Skeletal muscle tissue (tissue), 4 donors: Measurements from ENCODE around the gene PSMD1. TPM values are rescaled to one million over a fixed set of nuclear protein-coding genes. Genes with fewer than 3 reads are reported as not detected.
"Not testable (repeated sequence)": the region's sequence is repeated elsewhere in the genome, so short reads cannot be mapped to it uniquely, and the experiment has no call there.

Experiments
- H3K27ac ChIP-seq: one replicate; pipeline ENCODE4 v1.7.0; 2013; ENCODE audit warnings: mild to moderate bottlenecking, low read depth, low read length, inconsistent platforms
- H3K27me3 ChIP-seq, 3 donors: one replicate each; pipeline ENCODE4 v1.7.0; 2013; ENCODE audit warnings: low read length in 3 of 3; ENCODE audit not compliant: control insufficient read depth in 3 of 3, insufficient read depth in 3 of 3
- H3K36me3 ChIP-seq, 3 donors: one replicate each; pipeline ENCODE4 v1.7.0; 2013; ENCODE audit warnings: low read length in 3 of 3; ENCODE audit not compliant: control insufficient read depth in 3 of 3, insufficient read depth in 3 of 3
- H3K4me1 ChIP-seq, 3 donors: one replicate each; pipeline ENCODE4 v1.7.0; 2013; ENCODE audit warnings: low read length in 3 of 3, mild to moderate bottlenecking in 3 of 3; ENCODE audit not compliant: control insufficient read depth in 3 of 3, insufficient read depth in 3 of 3
- H3K4me3 ChIP-seq, 3 donors: one replicate each; pipeline ENCODE4 v1.7.0; 2013; ENCODE audit warnings: low read length in 3 of 3
- H3K9ac ChIP-seq, 3 donors: one replicate each; pipeline ENCODE4 v1.7.0; 2013; ENCODE audit warnings: low read length in 3 of 3, mild to moderate bottlenecking in 3 of 3, moderate library complexity in 2 of 3, low read depth in 1 of 3
- H3K9me3 ChIP-seq, 3 donors: one replicate each; pipeline ENCODE4 v1.7.0; 2013; ENCODE audit warnings: low read length in 3 of 3; ENCODE audit not compliant: control insufficient read depth in 3 of 3
- total RNA-seq: library from RNA; depleted of rRNA; stranded (reverse); fragments of >200 nt; gene quantifications from one replicate; pipeline ENCODE4 v1.2.3, GENCODE V29; 2014
- donor health status: Osteomylitis.

PSMD1 gene
- total RNA-seq, 1 donor from 2014 or later = 85.1 TPM

DNA sequence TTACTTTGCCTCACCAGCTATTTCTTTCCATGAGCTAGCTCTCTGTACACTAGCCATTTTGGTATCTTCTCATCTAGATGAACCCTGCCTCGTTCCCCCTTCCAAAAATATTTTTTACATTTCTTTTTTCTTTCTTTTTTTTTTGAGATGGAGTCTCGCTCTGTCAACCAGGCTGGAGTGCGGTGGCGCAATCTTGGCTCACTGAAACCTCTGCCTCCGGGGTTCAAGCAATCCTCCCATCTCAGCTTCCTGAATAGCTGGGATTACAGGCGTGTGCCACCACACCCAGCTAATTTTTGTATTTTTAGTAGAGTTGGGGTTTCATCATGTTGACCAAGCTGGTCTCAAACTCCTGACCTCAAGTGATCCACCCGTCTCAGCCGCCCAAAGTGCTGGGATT is 10.9 kb downstream of the PSMD1 start:
- not testable (repeated sequence) for H3K27ac ChIP-seq, H3K27me3 ChIP-seq, H3K4me1 ChIP-seq, H3K9me3 ChIP-seq, H3K9ac ChIP-seq, H3K4me3 ChIP-seq
- peaks cover 13 to 74% (median 66%) of the 10 kb centered on the region in 3 donors for H3K36me3 ChIP-seq

DNA sequence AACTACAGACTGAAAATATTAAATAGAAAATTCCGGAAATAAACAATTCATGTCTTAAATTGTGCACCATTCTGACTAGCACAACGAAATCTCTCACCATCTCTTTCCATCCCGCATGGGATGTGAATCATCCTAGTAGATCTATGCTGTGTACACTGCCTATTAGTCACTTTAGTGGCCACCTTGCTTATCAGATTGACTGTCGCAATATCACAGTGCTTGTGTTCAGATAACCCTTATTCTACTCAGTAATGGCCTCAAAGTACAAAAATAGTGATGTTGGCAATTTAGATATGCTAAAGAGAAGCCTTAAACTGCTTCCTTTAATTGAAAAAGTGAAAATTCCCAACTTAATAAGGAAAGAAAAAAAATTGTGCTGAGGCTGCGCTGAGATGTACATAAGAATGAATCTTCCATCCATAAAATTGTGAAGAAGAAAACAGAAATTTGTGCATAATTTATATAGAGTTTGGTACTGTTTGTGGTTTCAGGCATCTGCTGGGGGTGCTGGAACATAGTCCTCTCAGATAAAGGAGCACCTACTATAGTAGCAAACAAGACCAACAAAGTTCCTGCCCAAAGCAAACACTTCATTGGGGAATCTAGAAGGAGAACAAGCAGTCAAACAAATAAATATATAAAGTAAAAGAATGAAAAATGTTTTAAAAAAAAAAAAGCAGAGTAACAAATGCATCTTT is 12.0 kb downstream of the PSMD1 start:
- H3K9me3 ChIP-seq = no peaks in the 10 kb centered on the region
- no peak overlapping the region for H3K9ac ChIP-seq
- peaks cover 13 to 71% (median 63%) of the 10 kb centered on the region in 3 donors for H3K36me3 ChIP-seq

DNA sequence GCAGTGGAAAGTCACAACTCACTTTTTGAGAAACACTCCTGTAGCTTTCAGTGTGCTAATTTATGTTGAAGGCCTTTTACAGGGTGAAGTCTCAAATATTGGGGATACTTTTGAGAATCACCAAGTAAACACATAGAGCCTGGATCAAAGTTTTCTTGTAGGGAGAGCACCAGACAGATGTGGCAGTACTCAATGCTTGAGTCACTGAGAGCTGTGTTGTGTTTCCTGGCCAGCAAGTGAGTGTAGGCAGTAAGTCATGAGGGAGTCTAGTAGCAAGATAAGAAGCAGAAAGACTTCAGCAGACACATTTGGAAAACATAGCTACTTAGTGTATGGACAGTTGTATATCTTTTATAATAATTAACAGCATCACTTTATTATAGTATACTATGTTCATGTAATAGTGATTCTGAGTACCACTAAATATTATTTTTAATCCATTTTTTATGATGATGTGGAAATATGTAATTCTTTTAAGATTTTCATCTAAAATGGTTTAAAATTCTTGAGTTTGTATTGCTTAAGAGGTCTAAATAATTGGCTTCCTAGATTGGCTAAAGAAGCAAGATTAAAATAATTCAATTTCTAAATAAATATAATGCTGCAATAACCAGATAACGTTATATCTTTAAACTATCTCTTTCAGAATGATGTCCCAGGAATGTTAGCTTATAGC is 12.8 kb downstream of the PSMD1 start:
- H3K9me3 ChIP-seq = no peaks in the 10 kb centered on the region
- no peaks in the 10 kb centered on the region for H3K4me1 ChIP-seq
- H3K27ac ChIP-seq = no peak overlapping the region
- no peak overlapping the region for H3K4me3 ChIP-seq
- peaks cover 13 to 69% (median 55%) of the 10 kb centered on the region in 3 donors for H3K36me3 ChIP-seq
- no peak overlapping the region for H3K9ac ChIP-seq
- no peaks in the 10 kb centered on the region for H3K27me3 ChIP-seq

More for the DNA sequence above, 12.0 kb downstream of the PSMD1 start:
- Histone ChIP-seq H3K4me3 (no peak overlapping the region), H3K27ac (no peak overlapping the region), H3K27me3 (no peaks in the 10 kb centered on the region), H3K4me1 (no peaks in the 10 kb centered on the region)

DNA sequence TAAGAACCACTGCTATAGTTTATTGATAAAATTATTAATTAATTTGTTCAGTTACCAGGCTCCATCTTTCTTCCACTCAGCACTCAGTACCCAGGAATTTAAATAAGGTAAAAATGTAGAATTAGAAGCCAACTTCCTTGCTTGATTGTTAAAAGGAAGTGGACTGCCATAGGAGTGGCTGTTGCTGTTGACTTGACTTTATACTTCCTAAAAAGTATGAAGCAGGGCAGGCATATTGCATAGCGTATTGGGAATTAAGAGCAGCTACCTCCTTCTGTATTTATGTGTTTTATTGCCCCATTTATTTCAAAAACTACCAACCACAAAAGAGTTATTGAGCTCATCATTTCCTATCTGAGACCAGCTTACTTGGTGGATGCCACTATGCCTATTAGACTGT is 27.9 kb downstream of the PSMD1 start:
- H3K27me3 ChIP-seq = no peaks in the 10 kb centered on the region
- no peak overlapping the region for H3K27ac ChIP-seq
- H3K9me3 ChIP-seq = no peaks in the 10 kb centered on the region
- H3K9ac ChIP-seq = no peak overlapping the region
- H3K4me3 ChIP-seq = no peak overlapping the region
- no peaks in the 10 kb centered on the region for H3K4me1 ChIP-seq
- peaks cover 50 to 88% (median 80%) of the 10 kb centered on the region in 3 donors for H3K36me3 ChIP-seq

DNA sequence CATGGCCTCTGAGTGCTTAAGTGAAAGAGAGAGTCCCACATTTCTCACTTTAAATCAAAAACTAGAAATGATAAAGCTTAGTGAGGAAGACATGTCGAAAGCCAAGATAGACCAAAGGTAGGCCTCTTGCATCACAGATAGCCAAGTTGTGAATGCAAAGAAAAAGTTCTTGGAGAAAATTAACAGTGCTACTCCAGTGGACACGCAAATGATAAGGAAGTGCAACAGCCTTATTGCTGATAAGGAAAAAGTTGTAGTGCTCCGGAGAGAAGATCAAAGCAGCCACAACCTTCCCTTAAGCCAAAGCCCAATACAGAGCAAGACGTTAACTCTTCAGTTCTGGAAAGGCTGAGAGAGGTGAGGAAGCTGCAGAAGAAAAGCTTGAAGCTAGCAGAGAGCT is 32.1 kb downstream of the PSMD1 start:
- Histone ChIP-seq H3K36me3 (peaks cover 33 to 58% (median 53%) of the 10 kb centered on the region in 3 donors), H3K9me3 (no peaks in the 10 kb centered on the region), H3K9ac (no peak overlapping the region), H3K4me1 (no peaks in the 10 kb centered on the region), H3K27me3 (no peaks in the 10 kb centered on the region), H3K27ac (no peak overlapping the region), H3K4me3 (no peak overlapping the region)

DNA sequence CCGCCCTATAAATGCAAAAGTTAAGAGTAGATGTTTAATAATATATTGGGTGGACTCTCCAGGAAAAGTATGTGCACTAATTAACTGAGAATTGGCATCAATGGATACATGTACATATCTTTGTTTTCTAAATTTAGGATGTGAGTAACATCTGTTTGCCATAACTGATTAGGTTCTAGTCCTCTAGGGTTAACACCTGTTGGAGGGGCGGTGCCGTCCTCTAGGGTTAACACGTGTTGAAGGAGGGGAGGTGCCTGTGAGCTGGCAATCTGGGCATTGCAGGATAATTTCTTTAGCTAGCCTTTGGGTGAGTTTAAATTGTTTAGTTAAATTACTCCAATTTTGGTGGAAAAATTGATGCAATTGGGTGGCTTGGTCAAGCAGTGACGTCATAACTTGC is 37.3 kb downstream of the PSMD1 start:
- Histone ChIP-seq H3K27ac (no peak overlapping the region), H3K27me3 (no peaks in the 10 kb centered on the region), H3K9me3 (no peaks in the 10 kb centered on the region), H3K4me3 (no peak overlapping the region), H3K9ac (no peak overlapping the region), H3K36me3 (peaks cover 6 to 19% (median 13%) of the 10 kb centered on the region in 3 donors), H3K4me1 (no peaks in the 10 kb centered on the region)

DNA sequence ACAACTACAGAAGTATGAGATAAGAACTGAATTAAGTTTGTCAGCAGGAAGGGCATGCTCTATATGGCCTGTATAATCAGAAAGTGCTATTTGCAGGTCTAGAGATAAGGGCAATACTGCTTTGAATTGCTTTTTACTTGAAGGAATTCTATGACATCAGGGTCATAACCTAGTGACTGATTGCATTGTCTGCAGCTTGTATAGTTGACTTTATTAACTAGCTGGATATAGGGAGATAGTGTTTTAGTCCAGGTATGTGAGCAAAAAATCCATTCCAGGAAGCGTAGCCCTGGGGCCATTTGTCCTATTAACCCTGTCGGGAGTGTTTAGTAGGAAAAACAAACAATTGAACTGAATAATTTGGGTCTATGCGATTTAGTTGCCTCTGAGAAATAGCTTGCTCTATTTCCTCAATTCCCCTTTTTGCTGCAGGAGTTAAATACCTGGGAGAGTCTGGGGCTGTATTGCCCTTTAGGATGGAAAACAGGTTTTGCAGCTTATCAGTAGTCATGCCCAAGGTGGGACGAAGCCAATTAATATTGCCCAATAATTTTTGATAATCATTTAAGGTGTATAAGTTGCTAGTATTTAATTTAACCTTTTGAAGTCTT is 38.2 kb downstream of the PSMD1 start:
- no peaks in the 10 kb centered on the region for H3K27me3 ChIP-seq
- H3K4me3 ChIP-seq = no peak overlapping the region
- no peak overlapping the region for H3K27ac ChIP-seq
- H3K36me3 ChIP-seq = peaks cover 6 to 17% (median 10%) of the 10 kb centered on the region in 3 donors
- H3K9me3 ChIP-seq = peaks cover 0 to 5% (median 0%) of the 10 kb centered on the region in 3 donors
- H3K9ac ChIP-seq = no peak overlapping the region
- H3K4me1 ChIP-seq = no peaks in the 10 kb centered on the region

DNA sequence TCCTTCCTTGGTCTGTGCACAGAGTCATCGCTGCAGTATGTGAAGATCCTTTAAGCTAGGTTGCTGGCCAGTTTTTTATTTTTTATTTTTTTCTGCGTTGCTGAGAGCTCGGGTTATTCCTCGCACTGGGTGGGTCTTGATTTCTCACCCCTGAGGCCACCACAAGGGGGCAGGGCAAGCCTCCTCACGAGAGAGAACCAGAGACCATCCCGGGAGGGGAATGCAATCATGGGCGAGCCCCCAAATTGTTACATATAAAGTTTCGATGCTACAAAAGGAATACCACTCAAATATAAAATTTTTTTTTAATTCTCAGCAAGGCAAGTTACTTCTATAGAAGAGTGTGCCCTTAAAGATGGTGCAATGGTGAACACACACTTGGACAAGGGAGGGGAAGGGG is 43.3 kb downstream of the PSMD1 start:
- Histone ChIP-seq H3K9me3 (peaks cover 0 to 5% (median 0%) of the 10 kb centered on the region in 3 donors), H3K27me3 (no peaks in the 10 kb centered on the region), H3K4me3 (no peak overlapping the region), H3K4me1 (no peaks in the 10 kb centered on the region), H3K9ac (no peak overlapping the region), H3K27ac (no peak overlapping the region), H3K36me3 (peaks cover 4 to 16% (median 7%) of the 10 kb centered on the region in 3 donors)

DNA sequence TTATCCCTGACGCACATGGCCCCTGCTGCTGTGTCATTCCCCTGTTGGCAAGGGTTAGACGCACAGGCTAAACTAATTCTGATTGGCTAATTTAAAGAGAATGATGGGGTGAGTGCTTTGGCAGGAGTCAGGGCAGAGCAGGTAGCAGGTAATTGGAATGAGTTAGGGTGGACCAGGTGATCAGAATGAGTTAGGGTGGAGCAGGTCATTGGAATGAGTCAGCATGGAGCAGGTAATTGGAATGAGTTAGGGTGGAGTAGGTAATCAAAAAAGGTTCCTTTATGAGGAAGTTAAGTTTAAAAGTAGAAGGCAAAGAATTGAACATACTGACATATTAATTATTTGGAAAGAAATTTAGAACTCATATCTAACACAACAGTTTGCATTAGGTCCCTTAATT is 43.7 kb downstream of the PSMD1 start:
- H3K4me1 ChIP-seq, H3K9ac ChIP-seq, H3K9me3 ChIP-seq, H3K4me3 ChIP-seq, H3K27ac ChIP-seq, H3K27me3 ChIP-seq: not testable (repeated sequence)
- H3K36me3 ChIP-seq = peaks cover 4 to 15% (median 7%) of the 10 kb centered on the region in 3 donors

DNA sequence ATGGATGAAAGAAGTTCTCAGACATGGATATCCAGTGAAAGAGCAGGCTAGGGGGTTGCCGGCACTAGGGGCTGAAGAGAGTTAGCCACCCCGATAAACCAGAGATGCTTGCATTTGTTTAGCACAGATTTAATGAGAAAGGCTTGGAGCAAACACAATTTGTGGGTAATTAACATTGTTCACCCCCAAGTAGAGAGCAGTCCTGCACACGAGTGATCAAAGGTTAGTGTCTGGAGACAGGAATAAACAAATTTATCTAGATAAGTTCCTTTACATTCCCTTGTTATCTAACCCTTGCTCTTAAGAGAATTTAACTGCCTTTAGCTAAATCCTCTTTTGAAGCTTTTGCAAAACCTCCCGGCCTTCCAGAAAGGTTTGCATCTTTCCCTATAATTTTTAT is 44.3 kb downstream of the PSMD1 start:
- no peaks in the 10 kb centered on the region for H3K4me1 ChIP-seq
- no peak overlapping the region for H3K9ac ChIP-seq
- H3K27me3 ChIP-seq = no peaks in the 10 kb centered on the region
- peaks cover 0 to 5% (median 0%) of the 10 kb centered on the region in 3 donors for H3K9me3 ChIP-seq
- no peak overlapping the region for H3K4me3 ChIP-seq
- H3K27ac ChIP-seq = no peak overlapping the region
- H3K36me3 ChIP-seq = peaks cover 4 to 15% (median 7%) of the 10 kb centered on the region in 3 donors
